ENCODE data around the gene PLEKHD1. TPM values are rescaled to one million over a fixed set of nuclear protein-coding genes. Genes with fewer than 3 reads are reported as not detected.

The PLEKHD1 gene
- under 0.01 and 0.07 TPM in 2 replicates for total RNA-seq

GRCh38 chr14:69484444-69485314 lies at the start of gene PLEKHD1:
Gene PLEKHD1, plus strand, starts transcription at chr14:69484728. Its CDS starts 238 bp downstream, at chr14:69484966.

DNA sequence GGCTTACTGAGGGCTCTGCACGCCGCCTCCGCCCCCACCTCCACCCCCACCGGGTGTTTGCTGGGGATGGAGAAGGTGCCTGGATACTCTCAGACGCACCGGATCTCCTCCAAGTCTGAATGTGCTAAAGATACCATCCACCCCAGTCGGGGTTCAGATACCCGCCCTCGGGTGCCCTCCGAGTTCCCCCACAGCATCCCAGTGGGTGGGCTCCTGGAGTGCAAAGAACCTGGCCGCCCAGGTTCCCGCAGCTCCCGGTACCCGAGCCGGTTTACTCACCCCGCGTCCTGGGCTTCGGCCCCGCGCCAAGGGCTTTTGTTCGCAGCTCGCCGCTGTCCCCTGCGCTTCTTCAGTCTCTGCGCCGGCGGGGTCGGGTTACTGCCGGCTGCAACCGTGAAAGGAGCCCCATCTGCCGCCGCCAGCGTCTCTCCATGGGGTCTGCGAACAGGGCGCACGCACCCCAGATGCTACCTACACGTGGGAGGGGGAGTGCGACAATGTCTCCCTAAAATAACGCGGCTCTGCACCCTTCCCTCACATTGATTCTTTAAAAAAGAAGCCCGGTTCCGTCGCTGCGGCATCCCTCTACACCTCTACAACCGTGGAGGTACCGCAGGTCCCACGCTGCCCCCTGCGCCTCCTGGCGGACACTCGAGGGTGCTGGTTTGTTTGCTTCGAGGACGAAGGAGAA lies 89.9 kb downstream of the PLEKHD1 start, which contains the start of gene CCDC177:
TSS of gene CCDC177 (minus strand) at position 609 of the 691 bp plus-strand sequence. CDS start 1,249 bp downstream, outside the sequence.

Other genes with a start within 250 kb of the PLEKHD1 start
- 0.07 and 0.40 TPM in 2 replicates for gene GALNT16, start 224.6 kb upstream of the PLEKHD1 start, total RNA-seq
- 156 and 167 TPM in 2 replicates for gene ERH, start 86.4 kb upstream of the PLEKHD1 start, total RNA-seq
- gene SLC39A9, start 86.0 kb upstream of the PLEKHD1 start, total RNA-seq: 110 and 118 TPM in 2 replicates
- not detected in 2 replicates for gene CCDC177, start 90.1 kb downstream of the PLEKHD1 start, total RNA-seq
- 15.4 and 21.3 TPM in 2 replicates for gene SUSD6, start 126.9 kb downstream of the PLEKHD1 start, total RNA-seq